ENCODE results near the gene ZNF440.
"Not testable (repeated sequence)": the region's sequence is repeated elsewhere in the genome, so short reads cannot be mapped to it uniquely, and the experiment has no call there.

ZNF440 gene

GRCh38 chr19:11814029-11814699 lies at the start of gene ZNF440:
TSS of gene ZNF440 (plus strand) at chr19:11814273. CDS start at chr19:11814448, 175 bp downstream.
- peak; percentile 94 for DNase-seq

DNA sequence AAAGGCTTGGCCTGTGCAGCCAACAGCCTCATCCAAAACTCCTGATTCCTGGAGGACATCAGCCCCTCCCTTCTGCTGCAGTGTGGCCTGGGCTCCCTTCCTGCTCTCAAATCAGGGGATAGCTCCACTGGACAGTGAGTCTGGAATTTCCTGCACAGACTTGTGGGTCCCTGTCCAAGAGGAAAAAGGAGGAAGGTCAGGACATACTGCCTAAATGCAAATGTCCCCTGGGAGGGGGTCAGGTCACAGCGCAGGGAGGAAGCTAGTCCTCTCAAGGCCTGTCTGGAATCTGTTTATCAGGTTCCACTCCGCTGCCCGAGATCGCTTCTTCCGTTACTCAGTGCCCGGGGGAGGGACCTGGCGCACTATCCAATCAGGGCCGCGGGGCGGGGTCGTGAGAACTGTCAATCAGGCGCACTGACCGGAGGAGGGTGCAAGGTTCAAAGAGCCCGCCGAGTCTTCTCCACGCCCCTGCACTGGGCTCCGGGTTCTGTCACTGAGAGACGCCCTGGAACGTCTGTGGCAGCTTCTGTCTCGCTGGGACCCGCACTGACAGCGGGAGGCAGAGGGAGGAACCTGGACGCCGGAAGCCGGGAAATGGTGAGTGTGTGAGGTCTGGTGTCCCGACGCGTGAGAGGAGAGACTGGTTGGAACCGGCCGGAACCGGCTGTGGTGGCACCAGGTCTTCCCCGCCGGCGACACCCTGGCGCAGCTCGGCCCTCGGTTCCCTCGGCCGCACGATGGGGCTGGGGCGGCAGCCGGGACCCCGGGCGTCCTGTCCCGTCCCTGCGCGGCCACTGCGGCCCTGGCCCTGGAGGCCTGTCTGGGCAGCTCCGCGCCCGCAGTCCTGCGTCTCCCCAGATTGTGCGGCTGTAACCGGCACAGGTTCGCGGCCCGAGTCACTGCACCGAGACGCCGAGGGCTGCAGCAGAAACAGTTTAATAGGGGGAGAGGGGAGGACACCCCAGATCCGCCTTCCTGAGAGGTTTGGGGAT lies 47.2 kb upstream of the ZNF440 start, which contains the start of gene ZNF441:
Gene ZNF441, plus strand, starts transcription at position 404 of the 995 bp plus-strand sequence. Its CDS starts 194 bp downstream, at position 598.
- CTCF ChIA-PET, result no interaction called here
- peaks cover 32% of the 10 kb centered on the region for H3K36me3 Mint-ChIP-seq
- peak within 1 kb of the TSS; percentile 96 for H3K27ac Mint-ChIP-seq
- peaks cover 4% of the 10 kb centered on the region for H3K27me3 Mint-ChIP-seq
- DNase-seq, result peak; percentile 97
- H3K9me3 Mint-ChIP-seq, result peaks cover 42% of the 10 kb centered on the region
- H3K4me3 Mint-ChIP-seq, result peak within 1 kb of the TSS; percentile 97
- H3K4me1 Mint-ChIP-seq, result peaks cover 21% of the 10 kb centered on the region

More at GRCh38 chr19:11814029-11814699, at the start of gene ZNF440:
- Mint-ChIP-seq H3K36me3 (peaks cover 31% of the 10 kb centered on the region), H3K4me3 (peak within 1 kb of the TSS; percentile 80), H3K9me3 (peaks cover 34% of the 10 kb centered on the region), H3K4me1 (peaks cover 26% of the 10 kb centered on the region), H3K27me3 (no peaks in the 10 kb centered on the region), H3K27ac (peak within 1 kb of the TSS; percentile 68)
- CTCF ChIA-PET, result interaction anchor here (0.8 to 4.0 kb wide), 2 partner anchors 13 to 17 kb away, joined by 3 to 22 read pairs; partner anchors contain the start of gene ZNF491

GRCh38 chr19:11767633-11768133 lies 46.4 kb upstream of the ZNF440 start:
- peaks cover 21% of the 10 kb centered on the region for H3K4me1 Mint-ChIP-seq
- H3K27ac Mint-ChIP-seq, result peak overlapping the region; percentile 88
- H3K4me3 Mint-ChIP-seq, result peak overlapping the region; percentile 97
- CTCF ChIA-PET, result no interaction called here
- peaks cover 47% of the 10 kb centered on the region for H3K9me3 Mint-ChIP-seq
- DNase-seq, result peak; percentile 34
- H3K36me3 Mint-ChIP-seq, result peaks cover 37% of the 10 kb centered on the region
- H3K27me3 Mint-ChIP-seq, result peaks cover 4% of the 10 kb centered on the region

- Mint-ChIP-seq H3K4me3 (no peak overlapping the region), H3K9me3 (peaks cover 53% of the 10 kb centered on the region), H3K27ac (no peak overlapping the region), H3K27me3 (peaks cover 4% of the 10 kb centered on the region), H3K4me1 (peaks cover 21% of the 10 kb centered on the region), H3K36me3 (peaks cover 51% of the 10 kb centered on the region)
- CTCF ChIA-PET, result no interaction called here
- DNase-seq, result no peak
Measured at GRCh38 chr19:11769995-11770394, 44.1 kb upstream of the ZNF440 start.

- CTCF ChIA-PET, result interaction anchor here (1.1 kb wide), 1 partner anchor 26 kb away, joined by 5 read pairs; the partner anchor contains the start of gene ZNF491
- Mint-ChIP-seq H3K9me3 (peaks cover 62% of the 10 kb centered on the region), H3K36me3 (peaks cover 58% of the 10 kb centered on the region)
Measured at GRCh38 chr19:11771520-11771919, 42.6 kb upstream of the ZNF440 start.

DNA sequence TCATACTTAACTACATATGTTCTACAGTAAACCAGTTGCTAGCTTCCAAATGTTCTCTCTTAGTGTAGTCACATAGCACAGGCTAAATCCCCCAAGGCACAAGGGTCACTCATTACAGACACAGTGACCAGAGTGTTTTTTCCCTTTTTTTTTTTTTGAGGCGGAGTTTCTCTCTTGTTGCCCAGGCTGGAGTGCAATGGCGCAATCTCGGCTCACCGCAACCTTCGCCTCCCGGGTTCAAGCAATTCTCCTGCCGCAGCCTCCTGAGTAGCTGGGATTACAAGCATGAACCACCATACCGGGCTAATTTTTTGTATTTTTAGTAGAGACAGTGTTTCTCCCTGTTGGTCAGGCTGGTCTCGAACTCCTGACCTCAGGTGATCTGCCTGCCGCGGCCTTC lies 37.4 kb upstream of the ZNF440 start:
- DNase-seq, H3K27me3 Mint-ChIP-seq, CTCF ChIA-PET, H3K4me3 Mint-ChIP-seq, H3K4me1 Mint-ChIP-seq, H3K27ac Mint-ChIP-seq: not testable (repeated sequence)
- Mint-ChIP-seq H3K36me3 (peaks cover 70% of the 10 kb centered on the region), H3K9me3 (peaks cover 73% of the 10 kb centered on the region)

More at GRCh38 chr19:11771520-11771919, 42.6 kb upstream of the ZNF440 start:
- not testable (repeated sequence) for H3K27me3 Mint-ChIP-seq, DNase-seq, H3K4me3 Mint-ChIP-seq, H3K27ac Mint-ChIP-seq
- peaks cover 19% of the 10 kb centered on the region for H3K4me1 Mint-ChIP-seq

DNA sequence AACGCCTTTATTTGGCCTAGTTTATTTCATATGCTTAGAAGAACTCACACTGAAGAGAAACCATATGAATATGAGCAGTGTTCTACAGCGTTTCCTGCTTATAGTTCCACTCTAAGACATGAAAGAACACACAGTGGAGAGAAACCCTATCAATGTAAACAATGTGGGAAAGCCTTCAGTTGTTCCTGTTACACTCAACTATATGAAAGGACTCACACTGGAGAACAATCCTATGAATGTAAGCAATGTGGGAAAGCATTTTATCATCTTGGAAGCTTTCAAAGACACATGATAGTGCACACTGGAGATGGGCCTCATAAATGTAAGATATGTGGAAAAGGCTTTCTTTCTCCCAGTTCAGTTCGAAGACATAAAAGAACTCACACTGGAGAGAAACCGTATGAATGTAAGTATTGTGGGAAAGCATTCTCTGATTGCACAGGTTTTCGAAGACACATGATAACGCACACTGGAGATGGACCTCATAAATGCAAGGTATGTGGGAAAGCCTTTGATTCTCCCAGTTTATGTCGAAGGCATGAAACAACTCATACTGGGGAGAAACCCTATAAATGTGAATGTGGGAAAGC lies 33.5 kb upstream of the ZNF440 start:
- Mint-ChIP-seq H3K27ac (no peak overlapping the region), H3K9me3 (peaks cover 72% of the 10 kb centered on the region), H3K36me3 (peaks cover 72% of the 10 kb centered on the region), H3K4me3 (no peak overlapping the region), H3K27me3 (no peaks in the 10 kb centered on the region), H3K4me1 (no peaks in the 10 kb centered on the region)
- CTCF ChIA-PET, result no interaction called here
- no peak for DNase-seq

DNA sequence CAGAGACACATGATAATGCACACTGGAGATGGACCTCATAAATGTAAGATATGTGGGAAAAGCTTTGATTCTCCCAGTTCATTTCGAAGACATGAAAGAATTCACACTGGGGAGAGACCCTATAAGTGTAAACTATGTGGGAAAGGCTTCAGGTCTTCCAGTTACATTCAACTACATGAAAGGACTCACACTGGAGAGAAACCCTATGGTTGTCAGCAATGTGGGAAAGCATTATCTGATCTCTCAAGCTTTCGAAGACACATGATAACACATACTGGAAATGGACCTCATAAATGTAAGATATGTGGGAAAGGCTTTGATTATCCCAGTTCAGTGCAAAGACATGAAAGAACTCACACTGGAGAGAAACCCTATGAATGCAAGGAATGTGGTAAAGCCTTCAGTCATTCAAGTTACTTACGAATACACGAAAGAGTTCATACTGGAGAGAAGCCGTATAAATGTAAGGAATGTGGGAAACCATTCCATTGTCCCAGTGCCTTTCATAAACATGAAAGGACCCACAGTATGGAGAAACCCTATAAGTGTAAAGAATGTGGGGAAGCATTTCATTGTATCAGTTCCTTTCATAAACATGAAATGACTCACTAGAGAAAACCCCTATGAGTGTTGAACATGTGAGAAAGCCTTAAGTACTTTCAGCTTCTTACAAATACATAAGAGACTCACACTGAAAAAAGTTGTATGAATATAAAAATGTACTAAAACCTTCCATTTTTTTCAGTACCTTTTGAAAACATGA lies 32.6 kb upstream of the ZNF440 start:
- no peak overlapping the region for H3K27ac Mint-ChIP-seq
- DNase-seq, result no peak
- peaks cover 65% of the 10 kb centered on the region for H3K36me3 Mint-ChIP-seq
- H3K4me3 Mint-ChIP-seq, result no peak overlapping the region
- no peaks in the 10 kb centered on the region for H3K27me3 Mint-ChIP-seq
- CTCF ChIA-PET, result no interaction called here
- H3K4me1 Mint-ChIP-seq, result no peaks in the 10 kb centered on the region
- H3K9me3 Mint-ChIP-seq, result peaks cover 70% of the 10 kb centered on the region

GRCh38 chr19:11783767-11784166 lies 30.3 kb upstream of the ZNF440 start:
- H3K27ac Mint-ChIP-seq, result no peak overlapping the region
- H3K36me3 Mint-ChIP-seq, result peaks cover 46% of the 10 kb centered on the region
- H3K27me3 Mint-ChIP-seq, result no peaks in the 10 kb centered on the region
- DNase-seq, result no peak
- no peaks in the 10 kb centered on the region for H3K4me1 Mint-ChIP-seq
- CTCF ChIA-PET, result no interaction called here
- no peak overlapping the region for H3K4me3 Mint-ChIP-seq
- peaks cover 69% of the 10 kb centered on the region for H3K9me3 Mint-ChIP-seq

DNA sequence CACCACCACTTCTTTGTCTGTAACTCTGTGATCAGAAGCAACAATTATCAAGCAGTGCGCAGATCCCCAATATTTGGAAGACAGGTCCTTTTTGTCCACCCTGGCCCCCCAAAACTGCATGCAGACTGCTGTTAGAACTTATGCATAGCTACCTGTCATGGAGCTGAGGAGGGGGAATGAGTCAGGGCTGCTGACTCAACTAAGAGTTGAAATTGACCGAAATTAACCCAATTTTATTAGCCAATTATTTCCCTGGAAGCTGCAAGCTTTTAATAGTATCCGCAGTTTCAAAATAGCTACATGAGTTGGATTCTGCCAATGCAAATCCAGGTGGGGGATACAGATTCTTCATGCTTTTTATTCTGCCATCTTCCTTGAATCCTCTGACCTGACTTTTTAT lies 29.7 kb upstream of the ZNF440 start:
- Mint-ChIP-seq H3K27ac (no peak overlapping the region), H3K9me3 (peaks cover 72% of the 10 kb centered on the region), H3K4me1 (no peaks in the 10 kb centered on the region), H3K36me3 (peaks cover 44% of the 10 kb centered on the region), H3K4me3 (no peak overlapping the region), H3K27me3 (no peaks in the 10 kb centered on the region)
- no peak for DNase-seq
- CTCF ChIA-PET, result no interaction called here

DNA sequence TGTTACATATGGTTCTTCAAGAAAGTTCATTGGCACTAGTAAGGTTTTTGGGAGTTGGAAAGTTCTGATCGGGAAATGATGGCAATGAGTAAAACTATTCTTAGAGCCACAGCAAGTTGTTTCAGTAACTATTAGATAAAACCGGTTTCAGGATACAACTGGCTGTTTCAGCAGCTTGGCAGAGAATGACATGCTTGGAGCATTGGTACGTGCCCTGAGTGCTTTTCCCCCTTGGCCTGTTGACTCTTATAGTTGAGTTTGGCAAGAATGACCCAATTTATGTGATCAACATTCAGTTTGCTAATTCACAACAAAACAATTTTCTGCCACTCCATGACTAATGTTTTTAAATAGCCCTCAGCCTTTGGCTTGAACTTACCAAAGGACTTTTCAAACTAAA lies 26.5 kb upstream of the ZNF440 start:
- CTCF ChIA-PET, result no interaction called here
- peaks cover 69% of the 10 kb centered on the region for H3K9me3 Mint-ChIP-seq
- H3K4me1 Mint-ChIP-seq, result no peaks in the 10 kb centered on the region
- H3K27me3 Mint-ChIP-seq, result no peaks in the 10 kb centered on the region
- no peak overlapping the region for H3K4me3 Mint-ChIP-seq
- DNase-seq, result no peak
- no peak overlapping the region for H3K27ac Mint-ChIP-seq
- peaks cover 20% of the 10 kb centered on the region for H3K36me3 Mint-ChIP-seq

GRCh38 chr19:11792942-11793341 lies 21.1 kb upstream of the ZNF440 start:
- Mint-ChIP-seq H3K4me3 (no peak overlapping the region), H3K4me1 (peaks cover 7% of the 10 kb centered on the region), H3K9me3 (peaks cover 27% of the 10 kb centered on the region), H3K36me3 (no peaks in the 10 kb centered on the region), H3K27me3 (peaks cover 21% of the 10 kb centered on the region), H3K27ac (no peak overlapping the region)
- CTCF ChIA-PET, result no interaction called here
- DNase-seq, result no peak

- Mint-ChIP-seq H3K4me1 (peaks cover 17% of the 10 kb centered on the region), H3K4me3 (peak overlapping the region; percentile 84), H3K9me3 (peaks cover 8% of the 10 kb centered on the region), H3K36me3 (no peaks in the 10 kb centered on the region), H3K27me3 (peaks cover 27% of the 10 kb centered on the region), H3K27ac (peak overlapping the region; percentile 11)
- CTCF ChIA-PET, result interaction anchor here (0.6 to 2.4 kb wide), 27 partner anchors 15 to 871 kb away, joined by 3 to 24 read pairs (median 3); partner anchors contain the start of genes ZNF20, ZNF440, ZNF69 and ZNF700
- DNase-seq, result peak; percentile 87
Measured at GRCh38 chr19:11797491-11797890, 16.6 kb upstream of the ZNF440 start.
